HepG2 (cell line): ENCODE results near the gene NUP133. TPM values are rescaled to one million over a fixed set of nuclear protein-coding genes. Genes with fewer than 3 reads are reported as not detected.

Experiments
- BCL6 ChIP-seq: IDR thresholded peaks from 2 replicates; pipeline ENCODE4 v1.6.1; 2016; ENCODE audit warnings: missing genetic modification reagents, missing compliant biosample characterization
- FOXA1 ChIP-seq, 2 experiments: fragments of 450-650 bp in 1 of 2; sonication (generic) in 1 of 2; formaldehyde crosslinking in 1 of 2; IDR thresholded peaks; 2 replicates each; pipeline versions ENCODE4 v1.4.0 to v1.6.1; 2016 to 2020; ENCODE audit warnings: missing genetic modification reagents in 1 of 2
- GZF1 ChIP-seq: sonication (generic); formaldehyde crosslinking; IDR thresholded peaks from 2 replicates; pipeline ENCODE4 v1.5.1; 2020; ENCODE audit warnings: mild to moderate bottlenecking, missing genetic modification reagents
- LCORL ChIP-seq, 2 experiments: fragments of 450-650 bp in 1 of 2; sonication (generic) in 1 of 2; formaldehyde crosslinking in 1 of 2; IDR thresholded peaks; 2 replicates each; pipeline versions ENCODE4 v1.5.0 to v1.6.1; 2017 to 2020; ENCODE audit warnings: antibody characterized with exemption in 1 of 2, missing genetic modification reagents in 1 of 2
- NFE2L2 ChIP-seq: fragments of 150-350 bp; IDR thresholded peaks from 2 replicates; pipeline ENCODE4 v1.6.1; 2014; ENCODE audit warnings: low read length
- POGK ChIP-seq: sonication (generic); formaldehyde crosslinking; conservative IDR thresholded peaks from 2 replicates; pipeline ENCODE4 v1.8.0; 2022; ENCODE audit warnings: mild to moderate bottlenecking, moderate library complexity, missing genetic modification reagents
- RBFOX2 ChIP-seq: fragments of 200-400 bp; formaldehyde crosslinking; IDR thresholded peaks from 2 replicates; pipeline ENCODE4 v1.6.1; 2017; ENCODE audit warnings: low read depth, mild to moderate bottlenecking, low read length
- TCF7 ChIP-seq: sonication (generic); IDR thresholded peaks from 2 replicates; pipeline ENCODE4 v1.6.1; 2016; ENCODE audit warnings: antibody characterized with exemption, low read depth
- TERF1 ChIP-seq: sonication (generic); formaldehyde crosslinking; IDR thresholded peaks from 2 replicates; pipeline ENCODE4 v1.8.0; 2022; ENCODE audit warnings: mild to moderate bottlenecking, missing genetic modification reagents, moderate library complexity
- ZNF142 ChIP-seq: sonication (generic); formaldehyde crosslinking; IDR thresholded peaks from 2 replicates; pipeline ENCODE4 v1.4.0; 2020; ENCODE audit warnings: missing genetic modification reagents
- ZNF317 ChIP-seq: sonication (generic); formaldehyde crosslinking; IDR thresholded peaks from 2 replicates; pipeline ENCODE4 v1.5.0; 2020; ENCODE audit warnings: mild to moderate bottlenecking, missing genetic modification reagents
- ZNF460 ChIP-seq: sonication (generic); formaldehyde crosslinking; IDR thresholded peaks from 2 replicates; pipeline ENCODE4 v1.5.1; 2020; ENCODE audit warnings: missing genetic modification reagents, mild to moderate bottlenecking, borderline replicate concordance
- ZNF569 ChIP-seq: sonication (generic); formaldehyde crosslinking; IDR thresholded peaks from 2 replicates; pipeline ENCODE4 v1.5.0; 2020; ENCODE audit warnings: mild to moderate bottlenecking, missing genetic modification reagents, moderate library complexity, borderline replicate concordance
- ZNF639 ChIP-seq: conservative IDR thresholded peaks from 2 replicates; pipeline ENCODE4 v1.6.1; 2018; ENCODE audit warnings: missing genetic modification reagents
- polyA plus RNA-seq, 8 experiments: library from polyadenylated mRNA; depleted of rRNA in 3 of 8; stranded (reverse) in 7 of 8; unstranded in 1 of 8; fragments of >200 nt; fragmentation: Illumina TruSeq in 4 of 8; extraction: Trizol in 4 of 8; gene quantifications; 2 replicates each; pipeline versions ENCODE4 v1.2.1 to v1.2.3, GENCODE V29; 2011 to 2016; ENCODE audit warnings: low read depth in 4 of 8, missing spikeins in 1 of 8, mixed read lengths in 1 of 8; ENCODE audit not compliant: insufficient read depth in 1 of 8
- total RNA-seq, 5 experiments: library from RNA; depleted of rRNA; stranded (reverse); fragments of >200 nt; fragmentation: Illumina TruSeq; extraction: Trizol; gene quantifications; 2 replicates each; pipeline ENCODE4 v1.2.3, GENCODE V29; 2016; ENCODE audit warnings: low read depth in 1 of 5

The NUP133 gene
- total and polyA plus RNA-seq, 2 of the 13 experiments (the other 11 are each of a cell fraction or from before 2014, with no cell fraction given): 17.7 to 45.6 TPM

DNA sequence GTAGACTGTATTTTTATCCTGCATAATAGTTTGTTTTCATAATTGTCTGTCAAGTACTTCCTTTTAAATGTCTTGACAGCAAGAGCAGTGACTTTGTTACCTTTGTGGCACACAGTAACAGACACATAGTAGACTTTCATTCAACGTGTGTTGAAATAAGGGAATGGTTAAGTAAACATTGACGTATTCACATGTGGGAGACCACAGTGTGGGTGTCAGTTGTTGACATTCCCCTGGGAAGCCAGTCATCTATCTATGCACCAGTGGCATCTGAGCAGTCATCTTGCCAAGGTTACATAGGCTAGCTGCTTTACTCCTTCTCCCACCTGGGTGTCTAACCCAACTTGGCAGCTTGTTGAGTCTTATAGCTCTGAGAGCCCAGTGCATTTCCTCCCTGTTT lies 1.4 kb upstream of the NUP133 start (continued):
- no peak for TF ChIP-seq ZNF142
- no peak for TF ChIP-seq ZNF569 (CRISPR knock-in tag)
- no peak for TF ChIP-seq TERF1 (CRISPR knock-in tag)
- no peak for TF ChIP-seq ZNF639
- TF ChIP-seq TCF7: no peak
- no peak; the same call in 1 of the 2 replicates for TF ChIP-seq ZNF460 (CRISPR knock-in tag)
- no peak for TF ChIP-seq GZF1 (CRISPR knock-in tag)
- TF ChIP-seq FOXA1 (IDR thresholded peaks at IDR 0.05): peak; percentile 97
- peak; percentile 100 for TF ChIP-seq FOXA1 (CRISPR knock-in tag; IDR thresholded peaks at IDR 0.05)
- no peak for TF ChIP-seq NFE2L2
- no peak for TF ChIP-seq POGK
- TF ChIP-seq RBFOX2: no peak
- no peak for TF ChIP-seq LCORL (IDR thresholded peaks at IDR 0.05)
- no peak for TF ChIP-seq LCORL (CRISPR knock-in tag; IDR thresholded peaks at IDR 0.05)
- peak; percentile 85 for TF ChIP-seq BCL6 (CRISPR knock-in tag)
- no peak for TF ChIP-seq ZNF317 (CRISPR knock-in tag)
